Nephron (organoid): Measurements from ENCODE around the gene RPL10L.
A peak's percentile ranks its signal among the peaks of the same experiment; 100 is the strongest.

ENCODE experiments used
- H3K27ac Mint-ChIP-seq, 3 experiments: 2 replicates each; pipeline ENCODE4 v1.8.0; 2020; ENCODE audit warnings: mixed read lengths in 3 of 3, mild to moderate bottlenecking in 2 of 3, moderate library complexity in 1 of 3
- H3K27me3 Mint-ChIP-seq: 2 replicates; pipeline ENCODE4 v1.8.0; 2021; ENCODE audit warnings: low read depth, mild to moderate bottlenecking, moderate library complexity, mixed read lengths
- H3K36me3 Mint-ChIP-seq: 2 replicates; pipeline ENCODE4 v1.8.0; 2020; ENCODE audit warnings: low read depth, mixed read lengths
- H3K4me1 Mint-ChIP-seq: 2 replicates; pipeline ENCODE4 v1.8.0; 2020; ENCODE audit warnings: mixed read lengths
- H3K4me3 Mint-ChIP-seq, 3 experiments: 2 replicates each; pipeline ENCODE4 v1.8.0; 2020; ENCODE audit warnings: mild to moderate bottlenecking in 3 of 3, mixed read lengths in 3 of 3, moderate library complexity in 2 of 3
- H3K9me3 Mint-ChIP-seq: 2 replicates; pipeline ENCODE4 v1.8.0; 2020; ENCODE audit warnings: mixed read lengths
- TF ChIP-seq, protein P1 (sequence below), 3 experiments: fragments of 200-600 bp; sonication (generic); IDR thresholded peaks; one replicate each; pipeline ENCODE4 v1.5.0; 2021; ENCODE audit warnings: antibody characterized with exemption in 3 of 3; ENCODE audit not compliant: unreplicated experiment in 3 of 3

The RPL10L gene

DNA sequence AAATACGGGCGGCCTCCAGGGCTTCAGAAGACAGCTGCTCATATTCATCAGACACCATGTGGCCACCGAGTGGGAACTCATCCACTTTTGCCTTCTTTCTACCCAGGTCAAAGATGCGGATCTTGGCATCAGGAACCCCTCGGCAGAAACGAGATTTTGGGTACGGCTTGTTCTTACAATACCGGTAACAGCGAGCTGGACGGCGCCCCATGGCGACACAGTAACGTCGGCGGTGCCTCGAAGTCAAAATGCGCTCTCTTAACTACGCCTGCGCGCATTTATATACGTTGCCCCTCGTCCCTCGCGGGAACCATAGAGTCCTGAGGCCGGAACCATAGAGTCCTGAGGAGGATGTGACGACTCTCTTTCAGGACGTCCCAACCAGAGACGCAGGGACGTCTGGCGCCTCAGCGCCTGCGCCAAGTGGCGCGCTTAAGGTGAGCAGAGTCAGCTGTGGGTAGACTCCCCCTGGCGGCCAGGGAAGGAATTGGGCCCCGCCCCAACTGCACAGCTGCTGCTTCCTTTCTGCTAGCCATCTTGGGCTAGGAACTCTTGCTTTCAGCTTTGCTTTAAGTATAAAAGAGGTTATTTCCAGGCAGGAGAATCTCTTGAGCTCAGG is at the start of gene RPL10L:
Gene RPL10L (minus strand): TSS at position 256 of the 619 bp plus-strand sequence. CDS start 45 bp downstream, at position 211.
- TF ChIP-seq, protein P1, sequence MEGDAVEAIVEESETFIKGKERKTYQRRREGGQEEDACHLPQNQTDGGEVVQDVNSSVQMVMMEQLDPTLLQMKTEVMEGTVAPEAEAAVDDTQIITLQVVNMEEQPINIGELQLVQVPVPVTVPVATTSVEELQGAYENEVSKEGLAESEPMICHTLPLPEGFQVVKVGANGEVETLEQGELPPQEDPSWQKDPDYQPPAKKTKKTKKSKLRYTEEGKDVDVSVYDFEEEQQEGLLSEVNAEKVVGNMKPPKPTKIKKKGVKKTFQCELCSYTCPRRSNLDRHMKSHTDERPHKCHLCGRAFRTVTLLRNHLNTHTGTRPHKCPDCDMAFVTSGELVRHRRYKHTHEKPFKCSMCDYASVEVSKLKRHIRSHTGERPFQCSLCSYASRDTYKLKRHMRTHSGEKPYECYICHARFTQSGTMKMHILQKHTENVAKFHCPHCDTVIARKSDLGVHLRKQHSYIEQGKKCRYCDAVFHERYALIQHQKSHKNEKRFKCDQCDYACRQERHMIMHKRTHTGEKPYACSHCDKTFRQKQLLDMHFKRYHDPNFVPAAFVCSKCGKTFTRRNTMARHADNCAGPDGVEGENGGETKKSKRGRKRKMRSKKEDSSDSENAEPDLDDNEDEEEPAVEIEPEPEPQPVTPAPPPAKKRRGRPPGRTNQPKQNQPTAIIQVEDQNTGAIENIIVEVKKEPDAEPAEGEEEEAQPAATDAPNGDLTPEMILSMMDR (IDR thresholded peaks at IDR 0.05; ENCODE audit: unreplicated experiment in 3 of 3) = no peak
- Mint-ChIP-seq H3K27ac (peak within 1 kb of the TSS in 2 of 3 experiments; percentile 7 to 16), H3K27me3 (no peaks in the 10 kb centered on the region), H3K4me1 (peaks cover 13% of the 10 kb centered on the region), H3K9me3 (no peaks in the 10 kb centered on the region), H3K36me3 (no peaks in the 10 kb centered on the region), H3K4me3 (no peak within 1 kb of the TSS)

DNA sequence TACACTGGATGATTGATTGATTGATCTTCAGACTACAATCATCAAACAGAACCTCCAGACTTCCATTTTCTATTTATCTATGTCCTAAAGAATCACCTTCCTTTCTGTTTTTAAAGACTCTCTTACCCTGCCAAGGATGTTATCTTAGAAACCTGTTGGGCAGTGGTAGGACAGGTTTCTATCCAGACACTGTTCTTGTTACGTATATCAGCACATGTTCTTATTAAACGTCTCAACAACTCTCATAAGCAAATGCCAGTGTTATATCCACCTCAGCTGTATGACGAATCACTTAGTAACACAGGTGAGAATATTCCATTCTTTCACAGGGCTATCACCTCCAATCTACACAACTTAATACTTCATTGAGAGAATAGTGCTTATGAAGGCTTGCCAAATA is 40.2 kb upstream of the RPL10L start:
- TF ChIP-seq, protein P1 (IDR thresholded peaks at IDR 0.05; ENCODE audit: unreplicated experiment in 3 of 3) = no peak
- Mint-ChIP-seq H3K27me3 (no peaks in the 10 kb centered on the region), H3K27ac (no peak overlapping the region), H3K4me3 (no peak overlapping the region), H3K36me3 (no peaks in the 10 kb centered on the region), H3K9me3 (no peaks in the 10 kb centered on the region), H3K4me1 (no peaks in the 10 kb centered on the region)

DNA sequence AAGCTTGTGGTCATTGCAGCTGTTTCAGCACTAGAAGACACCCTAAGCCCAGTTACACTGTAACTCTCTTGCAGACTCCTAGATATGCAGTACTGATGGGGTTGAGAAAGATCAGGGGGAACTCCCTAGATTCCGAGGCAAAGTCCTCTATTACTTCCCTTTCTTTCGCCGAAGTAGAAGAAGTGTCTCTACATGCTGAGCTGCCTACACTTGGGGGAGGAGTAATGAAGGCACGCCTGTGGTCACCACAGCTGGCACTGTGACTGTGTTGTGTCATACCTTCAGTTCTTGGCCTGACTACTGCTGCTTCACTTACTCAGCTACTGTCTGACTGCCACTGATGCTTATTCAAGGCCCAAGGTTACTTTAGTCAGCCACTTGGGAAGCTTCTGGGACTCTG is 35.1 kb upstream of the RPL10L start:
- TF ChIP-seq, protein P1 (IDR thresholded peaks at IDR 0.05; ENCODE audit: unreplicated experiment in 3 of 3) = no peak
- Mint-ChIP-seq H3K27ac (no peak overlapping the region), H3K27me3 (no peaks in the 10 kb centered on the region), H3K4me3 (no peak overlapping the region), H3K4me1 (no peaks in the 10 kb centered on the region), H3K36me3 (peaks cover 3% of the 10 kb centered on the region), H3K9me3 (peaks cover 23% of the 10 kb centered on the region)

DNA sequence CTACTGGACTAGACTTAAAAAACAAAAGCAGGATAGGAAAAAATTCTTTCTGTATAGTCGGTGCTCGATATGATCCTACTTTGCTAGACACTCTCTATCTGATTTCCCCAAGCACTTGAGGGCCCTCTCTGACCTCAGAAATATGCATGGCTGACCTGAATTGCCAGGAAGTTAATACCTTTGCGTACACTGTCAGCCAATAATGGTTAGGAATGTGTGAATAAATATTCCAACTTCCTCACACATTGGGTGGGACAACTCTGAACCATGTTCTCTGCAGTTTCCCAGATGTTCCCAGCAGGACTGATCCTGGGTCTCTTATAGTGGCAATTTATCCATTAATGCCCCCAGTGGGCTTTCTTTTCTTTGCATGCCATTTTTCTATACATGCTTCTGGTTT is 20.5 kb upstream of the RPL10L start:
- TF ChIP-seq, protein P1 (IDR thresholded peaks at IDR 0.05; ENCODE audit: unreplicated experiment in 3 of 3) = no peak
- Mint-ChIP-seq H3K4me1 (no peaks in the 10 kb centered on the region), H3K27me3 (no peaks in the 10 kb centered on the region), H3K4me3 (no peak overlapping the region), H3K27ac (no peak overlapping the region), H3K36me3 (no peaks in the 10 kb centered on the region), H3K9me3 (peaks cover 4% of the 10 kb centered on the region)

DNA sequence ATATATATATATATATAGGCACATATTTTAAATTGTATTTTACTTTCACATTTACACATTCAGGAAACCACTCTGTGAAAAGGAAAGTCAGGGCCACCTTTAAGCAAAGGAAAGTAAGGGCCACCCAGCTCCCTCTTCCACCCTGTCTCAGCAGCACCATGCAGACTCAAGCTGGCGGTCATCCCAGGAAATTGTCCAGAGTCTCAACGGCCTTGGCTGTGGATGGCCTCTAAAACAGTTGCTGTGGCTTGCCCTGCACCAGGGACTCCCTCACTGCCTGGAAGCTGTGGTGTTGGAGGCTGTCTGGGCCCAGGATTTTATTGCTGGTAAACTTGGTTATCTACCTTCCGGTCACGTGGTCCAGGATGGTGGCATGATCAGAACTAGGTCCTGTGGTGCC is 11.8 kb upstream of the RPL10L start:
- Mint-ChIP-seq H3K4me3 (no peak overlapping the region), H3K27ac (no peak overlapping the region), H3K27me3 (no peaks in the 10 kb centered on the region), H3K4me1 (no peaks in the 10 kb centered on the region), H3K9me3 (peaks cover 10% of the 10 kb centered on the region), H3K36me3 (no peaks in the 10 kb centered on the region)
- TF ChIP-seq, protein P1 (IDR thresholded peaks at IDR 0.05; ENCODE audit: unreplicated experiment in 3 of 3) = no peak

DNA sequence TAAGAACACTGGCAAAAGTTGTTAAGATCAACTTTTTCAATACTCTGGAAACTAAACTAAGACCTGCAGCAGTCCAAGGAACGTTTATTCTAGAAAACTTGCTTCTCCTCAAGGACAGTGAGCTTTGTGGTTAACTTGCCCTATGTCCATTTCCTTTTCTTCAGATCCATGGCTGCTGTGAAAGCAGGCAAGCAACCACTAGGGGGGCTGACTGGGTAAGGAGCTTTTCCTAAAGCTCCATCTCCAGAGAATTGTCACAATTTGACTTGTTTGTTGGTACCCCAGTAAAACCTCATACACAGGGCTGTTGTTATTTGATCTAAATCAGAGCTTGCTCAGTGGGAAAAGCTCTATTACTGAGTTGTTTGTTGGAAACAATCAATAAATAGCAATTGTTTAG is 10.1 kb upstream of the RPL10L start:
- no peaks in the 10 kb centered on the region for H3K4me1 Mint-ChIP-seq
- peaks cover 10% of the 10 kb centered on the region for H3K9me3 Mint-ChIP-seq
- H3K4me3 Mint-ChIP-seq = no peak overlapping the region
- TF ChIP-seq, protein P1 (IDR thresholded peaks at IDR 0.05; ENCODE audit: unreplicated experiment in 3 of 3) = no peak
- no peak overlapping the region for H3K27ac Mint-ChIP-seq
- H3K27me3 Mint-ChIP-seq = no peaks in the 10 kb centered on the region
- H3K36me3 Mint-ChIP-seq = no peaks in the 10 kb centered on the region
